Measurements from ENCODE around the gene HIF1A.
"Not testable (repeated sequence)": the region's sequence is repeated elsewhere in the genome, so short reads cannot be mapped to it uniquely, and the experiment has no call there.

HIF1A gene

DNA sequence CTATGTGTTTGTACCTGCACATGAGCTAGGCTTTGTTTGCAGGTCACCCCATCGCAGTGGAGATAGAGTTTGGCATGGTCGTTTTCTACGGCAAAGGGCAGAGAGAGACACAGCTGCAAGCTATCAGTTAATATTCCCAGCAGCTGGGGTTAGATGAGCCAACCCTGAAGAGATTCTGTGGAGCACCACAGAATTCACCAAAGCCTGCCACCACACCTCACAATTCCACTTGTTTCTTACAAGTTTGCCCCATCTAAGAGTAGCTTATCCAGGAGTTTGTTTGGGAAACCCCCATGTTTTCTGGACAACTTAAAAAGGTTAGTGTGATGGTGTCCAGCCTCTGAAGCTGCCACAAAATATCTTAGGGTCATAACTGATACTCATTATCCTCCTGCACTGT is 20.0 kb upstream of the HIF1A start:
- no peak for DNase-seq

DNA sequence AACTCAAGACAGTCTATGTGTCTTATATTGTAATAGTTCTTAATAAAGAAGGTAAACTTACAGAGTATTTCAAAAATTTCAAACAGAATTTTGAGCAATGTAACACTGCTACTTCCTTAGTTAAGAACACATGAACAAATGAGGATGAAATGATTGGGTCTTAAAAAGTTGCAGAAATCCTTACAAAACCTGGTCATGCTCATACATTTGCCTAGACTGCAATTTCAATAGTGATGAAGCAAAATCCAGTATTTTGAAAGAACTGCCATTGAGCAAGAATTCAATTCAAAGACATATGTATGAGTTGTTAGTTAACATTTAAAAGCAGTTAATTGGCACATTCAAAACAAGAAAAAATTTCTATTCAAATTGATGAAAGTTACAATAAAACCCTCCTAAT is 17.8 kb upstream of the HIF1A start:
- DNase-seq, result peak; percentile 37

DNA sequence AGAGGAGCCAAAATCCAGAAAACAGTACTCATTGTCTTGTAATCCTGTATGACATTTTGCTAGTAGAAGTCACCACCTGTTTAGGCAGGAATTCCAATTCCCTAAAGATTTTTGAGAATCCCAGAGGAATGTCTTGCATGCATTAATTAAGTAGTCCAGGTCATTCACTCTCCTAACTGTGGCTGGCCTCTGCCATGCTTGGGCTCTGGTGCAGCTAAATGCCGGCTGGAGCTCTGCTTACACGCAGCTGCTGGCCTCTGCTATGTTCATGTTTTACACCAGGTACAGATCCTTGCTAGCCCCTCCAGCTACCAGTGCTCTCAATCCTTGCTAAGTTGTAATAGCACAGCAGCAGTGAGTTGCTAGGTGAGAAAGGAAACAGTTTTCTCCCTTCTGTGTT is 16.3 kb upstream of the HIF1A start:
- no peak for DNase-seq

DNA sequence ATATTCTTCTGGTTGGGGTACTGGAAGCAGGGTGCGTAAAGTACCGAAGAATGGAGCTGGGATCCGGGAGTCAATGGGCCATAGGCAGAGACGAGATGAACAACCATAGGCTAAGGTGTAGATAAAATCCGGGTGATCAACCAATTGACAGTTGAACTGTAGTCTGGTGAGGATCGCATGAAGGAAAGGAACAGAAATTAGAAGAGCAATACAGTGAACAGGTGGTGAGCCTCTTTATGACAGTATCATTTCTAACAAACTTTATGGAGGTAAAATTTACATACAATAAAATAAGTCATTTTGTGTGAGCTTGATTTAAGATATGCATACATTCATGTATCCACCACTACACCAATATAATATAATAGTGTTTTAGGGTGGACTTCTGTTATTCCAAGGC is 13.9 kb upstream of the HIF1A start:
- DNase-seq, result no peak

DNA sequence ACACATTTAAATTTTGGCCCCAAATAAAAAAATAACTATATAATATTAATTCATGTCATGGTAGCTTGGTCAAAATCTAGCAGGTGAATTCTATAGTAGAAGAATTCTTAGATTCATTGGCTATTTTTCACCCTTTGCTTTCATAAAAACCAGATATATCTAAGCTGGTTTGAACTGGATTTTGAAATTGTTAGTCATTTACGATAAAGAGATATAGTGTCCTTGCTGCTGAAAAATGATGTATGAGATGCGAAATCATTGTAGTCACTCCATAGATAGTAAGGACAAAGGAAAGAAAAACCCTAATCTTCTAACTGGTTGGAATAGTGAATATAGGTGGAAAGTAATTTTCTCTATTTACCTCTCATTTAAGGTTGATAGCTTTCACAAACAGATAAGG is 12.2 kb upstream of the HIF1A start:
- DNase-seq, result no peak

- DNase-seq, result no peak
These were observed 5.3 kb upstream of the HIF1A start for GRCh38 chr14:61690039-61690438.

DNA sequence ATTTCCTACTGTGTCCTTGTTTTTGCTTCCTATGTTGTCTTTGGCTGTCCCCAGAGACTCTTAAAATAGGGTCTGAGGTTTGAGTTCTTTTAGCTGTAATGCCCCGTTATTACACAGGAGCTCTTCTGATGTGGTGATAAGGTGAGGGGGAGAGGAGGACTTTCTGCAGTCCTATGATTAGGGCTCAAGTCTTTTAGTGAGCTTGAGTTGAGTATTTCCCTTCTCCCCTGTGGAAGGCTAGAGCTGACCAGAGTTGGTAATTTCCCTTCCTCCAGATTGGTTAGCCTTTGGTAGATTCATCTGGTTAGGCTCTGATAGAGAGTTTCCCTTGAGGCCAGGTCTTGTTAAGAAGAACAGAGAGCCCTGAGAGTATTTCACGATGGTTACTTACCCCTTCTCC is 4.3 kb upstream of the HIF1A start:
- no peak for DNase-seq

DNA sequence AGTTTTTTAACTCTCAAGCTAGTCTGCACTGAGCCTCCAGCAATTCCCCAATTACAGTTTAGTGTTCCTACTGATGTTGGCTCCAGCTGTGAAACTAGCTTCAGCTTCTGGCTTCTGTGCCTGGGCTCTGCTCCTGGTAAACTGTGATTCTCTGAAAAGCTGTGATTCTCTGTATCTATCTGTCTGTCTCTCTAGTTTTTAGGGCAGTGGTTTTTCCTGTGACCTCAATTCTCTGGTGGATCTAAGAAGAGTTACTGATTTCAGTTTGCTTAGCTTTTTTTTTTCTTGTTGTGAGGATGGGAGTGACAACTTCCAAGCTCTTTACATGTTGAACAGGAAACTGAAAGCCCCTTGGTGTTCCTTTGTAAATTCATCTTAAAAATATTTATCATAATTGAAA is 3.8 kb upstream of the HIF1A start:
- DNase-seq, result no peak

DNA sequence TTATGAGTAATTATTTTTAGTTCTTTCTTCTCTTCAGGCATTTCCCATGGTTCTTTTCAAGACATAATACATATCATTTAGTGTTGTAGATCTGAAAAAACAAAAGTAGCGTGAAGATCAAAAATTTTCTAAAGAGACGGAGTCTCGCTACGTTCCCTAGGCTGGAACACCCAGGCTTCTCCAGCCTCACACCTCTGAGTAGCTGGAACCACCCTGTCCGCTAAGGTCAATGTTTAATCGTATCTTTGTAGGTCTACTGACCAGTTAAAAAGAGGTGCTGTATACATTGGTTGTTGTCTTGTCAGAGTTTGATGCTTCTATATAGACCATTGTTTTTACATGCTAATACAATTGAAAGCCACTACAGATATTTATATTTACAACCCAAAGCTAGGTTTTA is 1.3 kb upstream of the HIF1A start:
- no peak for DNase-seq

- DNase-seq, result peak; percentile 15
These were observed 598 bp downstream of the HIF1A start for GRCh38 chr14:61695695-61696527.

DNA sequence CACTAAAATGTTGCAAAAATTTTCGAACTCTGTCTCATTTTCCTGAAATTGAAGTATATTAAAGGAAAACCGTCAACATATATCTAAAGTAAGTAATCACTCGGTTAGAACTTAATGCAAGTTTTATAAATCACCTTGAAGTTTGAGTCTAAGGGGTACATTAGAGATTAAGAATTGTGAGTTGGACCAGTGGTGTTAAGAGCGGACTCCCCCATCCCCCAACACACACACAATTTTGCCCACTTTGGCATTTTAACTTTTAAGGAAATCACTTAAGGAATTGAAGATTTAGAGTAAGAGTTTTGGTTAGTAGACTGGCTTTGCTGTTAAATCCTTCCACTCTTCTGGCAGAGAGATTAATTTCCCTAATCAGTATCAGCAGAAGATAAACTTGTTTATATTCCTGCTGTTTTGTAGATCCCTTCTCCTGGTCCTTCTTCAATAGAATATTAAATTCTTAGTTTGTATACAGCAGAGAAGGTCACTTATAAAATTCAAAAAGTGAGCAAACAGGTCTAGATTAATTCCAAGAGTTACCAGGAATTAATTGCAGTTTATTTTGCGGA is 1.5 kb downstream of the HIF1A start:
- no peak for DNase-seq

DNA sequence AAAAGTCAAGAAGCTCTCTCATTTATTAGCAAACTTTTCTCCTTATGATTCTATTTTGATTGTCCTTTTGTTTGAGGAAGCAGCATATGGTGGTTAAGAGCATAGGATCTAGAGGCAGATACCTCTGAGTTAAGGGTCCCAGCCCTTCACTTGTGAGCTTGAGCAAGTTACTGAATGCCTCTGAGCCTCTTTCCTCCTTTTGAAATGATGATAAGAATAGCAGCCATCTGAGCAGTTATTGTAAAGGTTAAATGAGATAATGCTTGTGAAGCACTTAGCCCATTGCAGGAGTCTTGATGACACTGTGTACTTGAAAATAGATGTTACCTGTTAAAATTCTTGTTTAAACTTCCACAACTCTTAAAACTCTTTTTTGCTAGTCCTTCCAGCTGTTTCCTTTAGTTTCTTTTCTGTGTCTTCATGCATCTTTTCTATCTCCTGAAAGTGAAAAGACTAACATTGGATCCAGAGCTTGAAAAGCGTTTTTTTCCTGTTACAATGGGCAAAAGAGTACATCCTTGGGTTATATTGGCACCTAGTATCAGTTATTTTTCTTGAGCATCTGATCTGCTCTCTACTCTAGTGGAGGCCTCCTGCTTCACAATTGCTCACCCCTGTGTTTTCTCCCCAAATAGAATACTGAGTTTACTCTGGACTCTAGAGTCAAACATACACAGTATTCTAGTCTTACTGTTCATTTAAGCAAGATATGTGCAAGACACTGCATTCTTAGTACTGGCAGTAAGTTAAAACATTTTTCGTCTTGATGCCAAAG is 3.1 kb downstream of the HIF1A start:
- peak; percentile 19 for DNase-seq

DNA sequence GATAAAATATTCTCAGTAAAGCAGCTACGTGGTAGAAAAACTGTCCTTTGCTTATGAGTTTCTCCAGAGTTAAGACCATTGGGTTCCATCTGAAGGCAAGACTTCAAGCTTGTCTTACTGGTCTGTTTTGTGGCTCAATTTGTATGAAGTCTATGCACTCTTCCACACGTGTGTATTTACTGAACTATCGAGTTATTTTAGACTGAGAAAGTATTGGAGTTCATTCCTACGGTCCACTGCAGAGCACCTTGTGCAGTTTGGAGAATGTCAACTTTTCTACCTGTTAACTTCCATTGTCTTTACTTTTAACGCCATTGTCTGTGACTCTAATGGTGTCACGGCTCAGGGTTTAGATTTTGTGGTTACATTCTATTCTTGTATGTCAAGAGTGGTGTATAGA is 3.7 kb downstream of the HIF1A start:
- no peak for DNase-seq

GRCh38 chr14:61700104-61700886 is 5.0 kb downstream of the HIF1A start:
- DNase-seq, result no peak

DNA sequence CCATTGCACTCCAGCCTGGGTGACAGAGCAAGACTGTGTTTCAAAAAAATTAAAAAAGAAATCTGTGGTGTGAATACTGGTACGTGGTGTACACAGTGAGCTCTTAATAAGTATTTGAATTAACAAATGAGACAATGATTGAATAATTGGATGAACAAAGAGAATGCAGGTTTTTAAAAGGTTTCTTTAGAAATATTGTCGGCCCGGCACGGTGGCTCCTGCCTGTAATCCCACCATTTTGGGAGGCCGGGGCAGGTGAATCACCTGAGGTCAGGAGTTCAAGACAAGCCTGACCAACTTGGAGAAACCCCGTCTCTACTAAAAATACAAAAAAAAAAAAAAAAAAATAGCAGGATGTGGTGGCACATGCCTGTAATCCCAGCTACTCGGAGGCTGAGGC is 6.6 kb downstream of the HIF1A start:
- no peak for DNase-seq

- no peak for DNase-seq
These were observed 8.2 kb downstream of the HIF1A start for GRCh38 chr14:61703342-61704129.

- DNase-seq, result no peak
These were observed 9.2 kb downstream of the HIF1A start for GRCh38 chr14:61704554-61704953.

GRCh38 chr14:61705017-61705416 is 9.7 kb downstream of the HIF1A start:
- no peak for DNase-seq

DNA sequence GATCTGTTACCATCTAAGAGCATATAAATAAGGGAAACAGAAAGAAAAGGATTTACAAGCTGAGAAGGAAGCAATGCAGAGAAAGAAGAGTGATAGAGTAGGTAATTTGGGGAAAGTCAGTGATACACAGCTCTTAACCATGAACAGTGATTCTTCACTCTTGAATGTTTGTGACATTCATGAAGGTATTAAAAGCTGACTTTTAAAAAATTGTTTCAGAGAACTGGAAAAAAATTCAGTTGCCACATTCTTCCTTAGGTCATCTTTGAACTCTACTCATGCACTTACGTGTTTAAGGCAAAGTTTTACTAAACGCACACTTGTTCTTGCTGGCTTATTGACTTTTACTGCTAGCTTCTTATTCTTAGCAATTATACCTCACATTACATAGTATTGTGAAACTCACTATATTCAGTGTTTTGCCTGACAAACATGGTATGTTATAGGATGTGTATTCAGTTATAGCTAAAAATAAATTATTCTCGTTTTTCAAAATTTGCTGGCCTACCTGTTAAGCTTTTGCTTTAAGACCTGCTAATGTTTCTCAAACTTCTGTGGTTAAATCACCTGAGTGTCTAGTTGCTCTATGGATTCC is 10.9 kb downstream of the HIF1A start:
- DNase-seq, result peak; percentile 7

- DNase-seq, result not testable (repeated sequence)
These were observed 12.5 kb downstream of the HIF1A start for GRCh38 chr14:61707774-61708173.

- not testable (repeated sequence) for DNase-seq
These were observed 13.4 kb downstream of the HIF1A start for GRCh38 chr14:61708693-61709092.
